ENCODE data around the gene BRI3. TPM values are rescaled to one million over a fixed set of nuclear protein-coding genes. Genes with fewer than 3 reads are reported as not detected.

BRI3 gene
- total RNA-seq, 1 experiment from 2014 or later: 102 TPM

- TF ChIP-seq CTCF (IDR thresholded peaks at IDR 0.05 in 2 of 3, conservative IDR thresholded peaks at IDR 0.05 in 1 of 3; ENCODE audit: borderline replicate concordance in 1 of 3, insufficient read depth in 1 of 3, low read depth in 2 of 3, low read length in 2 of 3) (no peak), EZH2 (IDR thresholded peaks at IDR 0.05) (no peak), SRF (IDR thresholded peaks at IDR 0.05; ENCODE audit: low read depth) (no peak), ATF3 (IDR thresholded peaks at IDR 0.05) (no peak), RAD21 (IDR thresholded peaks at IDR 0.05; ENCODE audit: low read depth) (no peak), POLR2A (IDR thresholded peaks at IDR 0.05; ENCODE audit: borderline replicate concordance, extremely low read depth, insufficient read depth, insufficient read length) (no peak), JUND (IDR thresholded peaks at IDR 0.05) (no peak), YY1 (IDR thresholded peaks at IDR 0.05; ENCODE audit: extremely low read depth, insufficient replicate concordance, low read depth, low read length) (no peak), MAX (IDR thresholded peaks at IDR 0.05) (no peak), CEBPB (IDR thresholded peaks at IDR 0.05; ENCODE audit: low read depth) (no peak)
Measured at GRCh38 chr7:98242342-98242741, 39.1 kb upstream of the BRI3 start (continued).

- H3K4me2 ChIP-seq (ENCODE audit: low read length): no peak overlapping the region
- POLR2A ChIA-PET: no interaction called here
- intact Hi-C loops (cut with micrococcal nuclease): no loop called here
- DNase-seq (ENCODE audit: low read depth, low spot score): no peak
- H3K9me2 ChIP-seq (ENCODE audit: insufficient read depth): no peaks in the 10 kb centered on the region
- no peak overlapping the region for H2AFZ ChIP-seq (ENCODE audit: low read depth, low read length, poor library complexity, severe bottlenecking)
- no peak overlapping the region for H3K27ac ChIP-seq (ENCODE audit: low read depth, low read length)
- RAD21 ChIA-PET (ENCODE audit: low non-redundant PET in 1 of 2, low total read pairs in 2 of 2, uncharacterized antibody in 2 of 2, unreplicated experiment in 2 of 2): no interaction called here
- no TSS peak for BruUV-seq (replicated peaks)
- H4K20me1 ChIP-seq (ENCODE audit: insufficient read depth): no peaks in the 10 kb centered on the region
- peaks cover 7 to 14% of the 10 kb centered on the region in 2 experiments for H3K4me1 ChIP-seq (ENCODE audit: control insufficient read depth in 1 of 2, insufficient read depth in 2 of 2, low read length in 2 of 2)
- H3K4me3 ChIP-seq (replicated peaks in 1 of 2; ENCODE audit: low read depth in 1 of 2, low read length in 2 of 2): no peak overlapping the region
- ATAC-seq: no peak
- CTCF ChIA-PET: no interaction called here
- H3K36me3 ChIP-seq (ENCODE audit: control insufficient read depth in 1 of 2, insufficient read depth in 2 of 2, low read length in 2 of 2): no peaks in the 10 kb centered on the region; a peak in 1 of 4 replicates
- no peak overlapping the region for H3K9ac ChIP-seq (ENCODE audit: low read length)
- no peaks in the 10 kb centered on the region for H3K9me3 ChIP-seq (ENCODE audit: control insufficient read depth in 1 of 2, insufficient read depth in 1 of 2, low read depth in 1 of 2, low read length in 2 of 2)
- H3K79me2 ChIP-seq (ENCODE audit: insufficient read depth, low read length): no peaks in the 10 kb centered on the region
- no peaks in the 10 kb centered on the region for H3K27me3 ChIP-seq (ENCODE audit: insufficient read depth, low read length)
- TF ChIP-seq RAD21 (IDR thresholded peaks at IDR 0.05; ENCODE audit: low read depth) (no peak), MAX (IDR thresholded peaks at IDR 0.05) (no peak), CEBPB (IDR thresholded peaks at IDR 0.05; ENCODE audit: low read depth) (no peak), ZFX (IDR thresholded peaks at IDR 0.05) (no peak), JUND (IDR thresholded peaks at IDR 0.05) (no peak), POLR2A (IDR thresholded peaks at IDR 0.05; ENCODE audit: borderline replicate concordance, extremely low read depth, insufficient read depth, insufficient read length) (no peak), SP1 (IDR thresholded peaks at IDR 0.05; ENCODE audit: low read depth) (no peak), TCF7L2 (IDR thresholded peaks at IDR 0.05; ENCODE audit: borderline replicate concordance, extremely low read depth, insufficient read depth, insufficient read length) (no peak), CBX3 (IDR thresholded peaks at IDR 0.05; ENCODE audit: low read depth) (no peak), POLR2AphosphoS5 (IDR thresholded peaks at IDR 0.05; ENCODE audit: low read depth, low read length) (no peak), YY1 (IDR thresholded peaks at IDR 0.05; ENCODE audit: extremely low read depth, insufficient replicate concordance, low read depth, low read length) (no peak), EZH2 (IDR thresholded peaks at IDR 0.05) (no peak), EGR1 (IDR thresholded peaks at IDR 0.05; ENCODE audit: low read depth) (no peak), ZNF274 (IDR thresholded peaks at IDR 0.05; ENCODE audit: low read depth, low read length) (no peak), EZH2phosphoT487 (IDR thresholded peaks at IDR 0.05; ENCODE audit: borderline replicate concordance) (no peak), CTCF (IDR thresholded peaks at IDR 0.05 in 2 of 3, conservative IDR thresholded peaks at IDR 0.05 in 1 of 3; ENCODE audit: borderline replicate concordance in 1 of 3, insufficient read depth in 1 of 3, low read depth in 2 of 3, low read length in 2 of 3) (no peak)
Measured at GRCh38 chr7:98242934-98243333, 38.6 kb upstream of the BRI3 start.

Data from HCT116 (cell line).